ENCODE measurements around the gene UBE2B. TPM values are rescaled to one million over a fixed set of nuclear protein-coding genes. Genes with fewer than 3 reads are reported as not detected.

The UBE2B gene
- total and polyA plus RNA-seq, 2 experiments from 2014 or later, result 78.9 to 128 TPM

DNA sequence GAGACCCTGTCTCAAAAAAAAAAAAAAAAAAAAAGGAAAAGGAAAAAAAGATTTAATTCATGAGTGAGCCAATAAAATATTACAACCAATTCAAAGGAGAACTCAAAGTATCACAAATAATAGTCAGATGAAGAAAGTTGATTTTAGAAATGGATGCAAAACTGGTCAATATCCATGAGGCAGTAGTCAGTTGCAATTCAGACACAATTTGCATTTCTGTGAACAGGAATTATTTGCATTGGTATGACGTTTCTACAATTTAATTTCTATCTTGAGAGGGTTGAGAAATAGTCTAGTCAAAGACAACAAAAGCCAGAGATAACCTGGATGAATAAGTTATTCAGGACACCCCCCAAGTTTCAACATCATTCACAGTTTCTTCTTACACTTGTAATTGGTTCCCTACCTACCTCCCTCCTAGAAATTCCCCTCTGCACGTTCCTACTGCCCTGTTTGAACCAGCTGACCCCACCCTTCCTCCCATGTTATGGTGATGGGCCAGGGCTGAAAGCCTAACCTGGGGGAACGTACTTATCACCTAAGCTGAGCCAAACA is 68.9 kb downstream of the UBE2B start:
- Histone ChIP-seq H3K36me3 (replicated peaks; ENCODE audit: insufficient read depth, low read depth) (no peaks in the 10 kb centered on the region), H3K79me2 (no peaks in the 10 kb centered on the region), H3K9me3 (ENCODE audit: low read depth) (no peaks in the 10 kb centered on the region), H3K27ac (no peak overlapping the region), H4K20me1 (ENCODE audit: insufficient read depth, poor library complexity, severe bottlenecking) (no peaks in the 10 kb centered on the region), H3K4me3 (no peak overlapping the region), H2AFZ (no peak overlapping the region), H3K27me3 (no peaks in the 10 kb centered on the region), H3K9me2 (replicated peaks; ENCODE audit: insufficient read depth) (no peaks in the 10 kb centered on the region), H3K4me1 (ENCODE audit: insufficient read depth) (peaks cover 35% of the 10 kb centered on the region), H3K4me2 (no peak overlapping the region)
- no peak for DNase-seq (ENCODE audit: low spot score)
- TF ChIP-seq CTCF (IDR thresholded peaks at IDR 0.05; ENCODE audit: poor library complexity) (no peak), EZH2phosphoT487 (IDR thresholded peaks at IDR 0.05; ENCODE audit: low read depth, severe bottlenecking, unreplicated experiment) (no peak), EZH2 (IDR thresholded peaks at IDR 0.05; ENCODE audit: borderline replicate concordance) (no peak)
- 51% methylated on average over 3 of the region's 3 CpGs for WGBS (ENCODE audit: low lambda C conversion rate, missing lambda C conversion rate)

Other genes with a start within 250 kb of the UBE2B start
- gene SKP1, start 194.6 kb upstream of the UBE2B start, total RNA-seq, result 500 and 543 TPM in 2 replicates
- 719 and 723 TPM in 2 replicates for gene SKP1, start 194.6 kb upstream of the UBE2B start, polyA plus RNA-seq
- 186 and 195 TPM in 2 replicates for gene PPP2CA, start 145.5 kb upstream of the UBE2B start, total RNA-seq
- gene PPP2CA, start 145.5 kb upstream of the UBE2B start, polyA plus RNA-seq, result 232 and 249 TPM in 2 replicates
- 1.4 and 3.4 TPM in 2 replicates for gene CDKL3, start 4.4 kb upstream of the UBE2B start, total RNA-seq
- 1.1 and 1.4 TPM in 2 replicates for gene CDKL3, start 4.4 kb upstream of the UBE2B start, polyA plus RNA-seq
- 24.1 and 34.4 TPM in 2 replicates for gene CDKN2AIPNL, start 40.3 kb downstream of the UBE2B start, total RNA-seq
- 29.9 and 30.0 TPM in 2 replicates for gene CDKN2AIPNL, start 40.3 kb downstream of the UBE2B start, polyA plus RNA-seq
- 35.4 and 36.1 TPM in 2 replicates for gene JADE2, start 154.1 kb downstream of the UBE2B start, total RNA-seq
- gene JADE2, start 154.1 kb downstream of the UBE2B start, polyA plus RNA-seq, result 14.9 and 15.2 TPM in 2 replicates